Measurements from ENCODE around the gene LRCH3. TPM values are rescaled to one million over a fixed set of nuclear protein-coding genes. Genes with fewer than 3 reads are reported as not detected.
"Not testable (repeated sequence)": the region's sequence is repeated elsewhere in the genome, so short reads cannot be mapped to it uniquely, and the experiment has no call there.

Gene LRCH3
- polyA plus RNA-seq, 10 donors, result 18.0 to 49.0 (median 28.0) TPM

DNA sequence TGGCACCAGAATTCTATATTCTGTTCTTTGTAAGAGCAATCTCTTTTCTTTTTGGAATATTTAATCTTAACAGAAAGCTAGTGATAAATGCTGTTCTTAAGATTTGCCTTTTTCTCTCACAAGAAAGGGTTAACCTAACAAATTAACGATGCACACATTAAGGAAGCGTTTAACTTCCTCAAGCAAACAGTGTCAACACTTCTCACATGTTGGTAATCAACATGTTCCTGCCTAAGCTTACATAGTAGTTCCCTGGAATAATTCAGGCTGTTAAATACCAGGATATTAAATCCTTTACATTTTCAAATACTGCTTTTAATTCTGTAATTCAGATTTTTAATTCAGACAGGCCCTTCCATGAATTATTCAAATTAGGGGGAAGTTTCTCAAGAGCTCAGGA lies 91.5 kb downstream of the LRCH3 start:
- DNase-seq, result no peak

DNA sequence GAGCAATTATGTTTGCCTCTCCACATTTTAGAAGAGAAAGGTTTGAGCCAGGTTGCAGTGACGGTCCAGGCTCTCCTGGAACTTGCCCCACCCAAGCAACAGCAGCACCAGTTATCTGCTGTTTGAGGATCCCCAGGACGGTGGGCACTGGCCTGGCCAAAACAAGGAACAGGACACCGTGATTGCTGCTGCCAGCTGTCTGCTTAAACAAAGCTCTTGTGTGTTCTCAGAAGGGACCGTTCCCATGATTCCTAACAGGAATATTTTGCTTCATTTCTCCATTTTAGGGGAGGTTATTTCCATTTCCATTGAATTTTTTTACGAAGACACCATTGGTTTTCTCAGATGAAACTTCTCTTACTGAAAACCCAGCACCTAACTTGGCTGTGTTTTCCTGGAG lies 92.5 kb downstream of the LRCH3 start:
- peak in 1 of 3 donors; percentile 26 for DNase-seq

DNA sequence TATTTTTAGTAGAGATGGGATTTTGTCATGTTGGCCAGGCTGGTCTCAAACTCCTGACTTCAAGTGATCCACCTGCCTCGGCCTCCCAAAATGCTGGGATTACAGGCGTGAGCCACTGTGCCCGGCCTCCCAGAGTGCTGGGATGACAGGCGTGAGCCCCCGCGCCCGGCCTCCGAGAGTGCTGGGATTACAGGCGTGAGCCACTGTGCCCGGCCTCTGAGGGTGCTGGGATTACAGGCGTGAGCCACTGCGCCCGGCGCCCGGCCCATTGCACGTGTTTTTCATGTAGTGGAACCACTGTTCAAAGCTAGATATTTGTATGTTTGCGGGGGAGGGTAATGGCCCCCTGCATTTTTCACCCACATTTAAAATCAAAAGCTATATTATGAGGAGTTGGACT lies 93.3 kb downstream of the LRCH3 start:
- not testable (repeated sequence) for DNase-seq

DNA sequence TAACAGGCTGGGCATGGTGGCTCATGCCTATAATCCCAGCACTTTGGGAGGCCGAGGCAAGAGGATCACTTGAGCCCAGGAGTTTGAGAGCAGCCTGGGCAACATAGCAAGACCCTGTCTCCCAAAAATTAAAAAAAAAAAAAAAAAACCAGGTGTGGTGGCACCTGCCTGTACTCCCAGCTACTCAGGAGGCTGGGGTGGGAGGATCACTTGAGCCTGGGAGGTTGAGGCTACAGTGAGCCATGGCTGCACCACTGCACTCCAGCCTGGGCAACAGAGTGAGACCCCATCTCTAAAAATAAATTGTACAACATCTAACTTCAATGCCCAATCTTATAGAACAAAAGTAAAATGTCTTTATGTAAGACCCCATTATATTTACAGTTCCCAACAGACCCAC lies 95.0 kb downstream of the LRCH3 start:
- DNase-seq, result not testable (repeated sequence)

DNA sequence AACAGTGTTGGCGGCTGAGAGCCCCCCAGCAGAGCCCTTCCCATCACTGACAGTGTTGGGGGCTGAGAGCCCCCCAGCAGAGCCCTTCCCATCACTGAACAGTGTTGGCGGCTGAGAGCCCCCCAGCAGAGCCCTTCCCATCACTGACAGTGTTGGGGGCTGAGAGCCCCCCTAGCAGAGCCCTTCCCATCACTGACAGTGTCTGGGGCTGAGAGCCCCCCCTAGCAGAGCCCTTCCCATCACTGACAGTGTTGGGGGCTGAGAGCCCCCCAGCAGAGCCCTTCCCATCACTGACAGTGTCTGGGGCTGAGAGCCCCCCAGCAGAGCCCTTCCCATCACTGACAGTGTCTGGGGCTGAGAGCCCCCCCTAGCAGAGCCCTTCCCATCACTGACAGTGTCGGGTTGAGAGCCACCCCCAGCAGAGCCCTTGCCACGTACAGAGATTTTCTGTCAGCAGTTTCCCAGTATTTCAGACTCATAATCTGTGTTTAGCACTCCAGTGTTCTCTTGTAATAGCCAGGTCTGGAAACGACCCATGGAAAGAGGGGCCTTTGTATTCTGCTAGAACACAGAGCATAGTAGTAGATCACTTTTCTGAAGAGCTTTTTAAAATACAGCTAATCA lies 96.5 kb downstream of the LRCH3 start:
- not testable (repeated sequence) for DNase-seq

DNA sequence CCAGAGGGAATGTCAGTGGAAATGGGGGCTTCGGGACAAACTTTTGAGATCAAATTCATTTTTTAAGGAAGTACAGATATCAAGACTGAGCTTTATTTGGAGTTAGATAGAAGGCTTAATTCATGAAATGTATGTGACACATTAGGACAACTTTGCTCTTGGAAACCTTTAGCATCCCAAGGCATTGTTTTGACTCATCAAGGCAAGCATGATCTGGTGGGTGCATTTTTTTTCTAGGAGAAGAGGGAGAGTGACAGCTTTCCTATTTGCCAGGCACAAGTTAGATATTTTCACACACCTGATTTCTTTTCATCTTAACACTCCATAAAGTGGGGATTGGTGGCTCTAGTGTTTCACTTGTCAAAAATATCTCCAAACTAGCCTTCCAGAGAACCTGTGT lies 97.5 kb downstream of the LRCH3 start:
- no peak for DNase-seq

DNA sequence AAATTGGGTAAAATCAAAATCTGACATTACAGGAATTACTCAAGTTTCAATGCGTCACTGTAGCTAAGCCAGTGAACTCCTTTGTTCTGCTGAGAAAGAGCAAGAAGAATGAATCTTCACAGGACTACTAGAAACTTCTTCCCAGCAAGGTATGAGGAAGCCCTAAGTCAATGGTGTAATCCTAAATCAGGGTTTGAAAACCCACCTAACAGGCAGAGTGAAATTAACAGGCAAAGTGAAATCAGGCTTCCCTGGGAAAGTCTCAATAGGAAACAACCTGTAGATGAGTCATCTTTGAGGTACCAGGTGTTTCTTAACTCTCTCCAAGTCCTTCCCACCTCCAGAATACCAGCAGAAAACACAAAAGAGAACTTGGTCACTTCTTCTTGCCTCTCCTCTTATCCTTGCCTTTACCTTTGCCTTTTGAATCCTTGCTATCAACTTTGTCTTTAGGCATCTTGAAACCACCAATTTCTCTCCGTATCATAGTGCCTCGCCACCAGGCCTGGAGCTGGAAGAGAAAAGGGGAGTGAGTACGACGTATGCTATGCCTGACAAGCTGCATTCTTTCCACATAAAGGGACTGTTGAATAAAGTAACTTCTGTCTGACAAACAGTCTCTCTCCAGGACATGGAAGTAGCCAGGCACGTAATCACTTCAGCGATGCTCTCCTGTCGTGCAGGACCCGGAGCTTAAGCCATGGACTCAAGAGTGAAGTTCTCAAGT lies 98.3 kb downstream of the LRCH3 start:
- DNase-seq, result no peak

DNA sequence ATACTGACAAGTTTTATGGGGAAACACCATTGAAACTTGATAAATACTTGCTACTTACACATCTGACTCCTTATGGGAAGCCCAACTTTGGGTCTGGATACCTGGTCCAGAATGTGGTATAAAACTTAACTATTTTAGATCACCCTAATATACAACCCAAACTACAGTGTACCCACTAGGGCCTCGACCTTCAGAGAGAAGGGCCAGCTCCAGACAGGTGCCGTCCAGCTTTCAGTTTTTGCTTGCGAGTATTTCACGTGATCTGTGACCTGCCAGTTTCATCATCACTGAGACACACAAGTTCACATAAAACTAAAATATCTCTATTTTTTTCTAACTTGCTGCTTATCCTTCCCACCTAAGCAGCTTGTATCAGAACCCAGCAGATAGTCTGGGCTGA lies 99.6 kb downstream of the LRCH3 start:
- DNase-seq, result no peak

DNA sequence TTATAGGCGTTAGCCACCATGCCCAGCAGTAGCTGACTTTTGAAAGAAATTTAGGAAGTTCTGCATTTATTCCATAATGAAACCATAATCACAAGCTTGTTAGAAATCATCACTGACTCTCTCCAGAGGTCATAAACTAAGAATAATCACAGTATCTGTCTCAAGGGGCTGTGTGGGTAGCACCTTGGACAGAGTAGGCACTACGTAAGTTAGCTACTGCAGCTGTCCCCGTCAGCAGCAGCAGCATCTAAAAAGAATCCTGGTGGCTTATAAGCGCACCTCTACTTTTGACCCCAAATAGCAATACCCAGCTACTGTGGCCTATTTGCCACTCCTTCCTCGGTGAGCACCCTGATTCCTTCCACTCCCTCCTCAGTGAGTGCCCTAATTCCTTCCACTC lies 101.1 kb downstream of the LRCH3 start:
- DNase-seq, result no peak

DNA sequence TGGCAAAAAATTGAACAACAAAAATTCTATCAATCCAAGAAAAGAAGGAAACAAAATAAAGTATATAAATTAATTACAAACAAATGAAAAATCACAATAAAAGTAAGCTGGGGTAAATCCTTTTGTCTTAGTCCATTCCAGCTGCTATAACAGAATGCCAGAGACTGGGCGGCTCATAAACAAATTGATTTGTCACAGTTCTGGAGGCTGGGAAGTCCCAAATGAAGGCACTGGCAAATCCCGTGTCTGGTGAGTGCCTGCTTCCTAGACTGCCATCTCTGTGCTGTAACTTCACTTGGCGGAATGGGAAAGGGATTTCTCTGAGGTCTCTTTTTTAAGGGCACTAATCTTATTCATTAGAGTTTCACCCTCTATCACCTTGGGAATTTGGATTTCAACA lies 105.4 kb downstream of the LRCH3 start:
- peak in 1 of 3 donors; percentile 21 for DNase-seq

DNA sequence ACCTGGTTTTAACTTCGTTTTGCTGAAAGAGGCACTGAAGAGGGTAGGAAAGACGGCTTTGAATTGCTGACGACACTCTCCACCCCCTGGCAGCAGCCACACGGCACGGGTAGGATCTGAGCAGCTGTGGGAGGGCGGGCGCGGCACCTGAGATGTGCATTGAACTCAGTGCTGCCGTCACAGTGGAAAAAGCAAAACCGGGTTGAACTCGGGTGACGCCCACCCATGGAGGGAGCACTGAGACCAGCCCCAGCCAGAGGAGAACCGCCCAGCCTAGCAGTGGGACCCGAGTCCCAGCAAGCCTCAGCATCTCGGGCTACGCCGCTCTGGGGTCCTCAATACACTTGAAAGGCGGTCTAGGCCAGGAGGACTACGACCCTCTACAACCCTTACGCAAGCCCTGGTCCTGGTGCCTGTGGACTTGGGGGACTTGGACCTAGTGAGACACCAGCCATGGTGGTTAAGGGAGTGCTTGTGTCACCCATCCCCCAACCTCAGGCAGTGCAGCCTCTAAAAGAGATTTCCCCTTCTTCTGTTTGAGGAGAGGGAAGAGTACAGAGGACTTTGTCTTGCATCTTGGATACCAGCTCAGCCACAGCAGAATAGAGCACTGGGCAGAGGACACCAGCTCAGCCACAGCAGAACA lies 108.9 kb downstream of the LRCH3 start:
- no peak for DNase-seq

DNA sequence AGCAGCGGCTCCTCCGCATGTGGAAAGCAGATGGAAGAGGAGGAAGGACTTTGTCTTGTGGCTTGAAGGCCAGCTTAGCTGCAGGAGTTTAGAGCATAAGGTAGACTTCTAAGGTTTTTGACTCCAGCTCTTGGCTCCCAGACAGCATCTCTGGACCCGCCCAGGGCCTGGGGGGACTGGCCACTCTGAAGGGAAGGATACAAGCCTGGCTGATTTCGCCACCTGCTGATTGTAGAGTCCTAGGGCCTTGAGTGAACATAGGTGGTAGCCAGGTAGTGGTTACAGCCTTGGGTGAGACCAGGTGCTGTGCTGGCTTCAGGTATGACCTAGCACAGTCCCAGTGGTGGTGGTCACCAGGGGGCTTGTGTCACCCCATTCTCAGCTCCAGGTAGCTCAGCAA lies 110.6 kb downstream of the LRCH3 start:
- no peak for DNase-seq

DNA sequence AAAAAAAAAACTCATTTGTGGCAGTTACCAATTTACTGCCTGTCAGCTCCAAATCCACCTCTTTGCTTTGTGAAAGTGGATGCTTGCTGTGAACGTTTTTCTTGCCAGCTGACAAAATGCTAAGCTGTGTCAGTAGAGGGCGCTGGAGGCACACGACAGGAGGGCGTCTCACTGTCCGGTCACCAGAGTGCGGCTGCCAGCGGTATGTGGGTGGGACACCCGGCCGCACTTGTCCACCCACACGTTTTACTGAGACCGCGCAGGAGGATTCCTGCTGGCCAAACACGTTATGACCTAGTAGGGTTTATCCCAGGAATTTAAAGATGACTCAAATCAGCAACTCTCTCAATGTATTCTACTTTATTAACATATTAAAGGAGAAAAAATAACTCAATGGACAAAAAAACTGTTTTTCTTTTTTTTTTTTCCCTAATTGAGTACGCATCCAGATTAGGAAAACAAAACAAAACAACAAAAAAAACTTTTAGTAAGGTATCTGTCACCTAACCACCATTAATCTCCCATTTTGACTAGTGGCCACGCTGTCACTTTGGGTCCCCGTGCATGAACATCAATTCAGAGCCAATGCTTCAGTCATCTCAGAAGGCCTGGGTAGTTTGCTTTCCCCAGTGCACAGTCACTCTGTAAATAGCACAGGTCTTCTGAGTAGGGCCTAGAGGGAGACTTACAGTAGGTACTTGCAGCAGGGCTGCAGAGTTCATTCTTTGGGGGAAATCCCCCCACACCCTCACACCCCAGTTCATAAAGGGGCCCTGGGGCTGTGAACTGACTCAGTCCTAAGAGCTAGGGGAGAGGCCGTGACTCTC lies 115.2 kb downstream of the LRCH3 start:
- peak; percentile 85 to 94 (median 92) for DNase-seq

DNA sequence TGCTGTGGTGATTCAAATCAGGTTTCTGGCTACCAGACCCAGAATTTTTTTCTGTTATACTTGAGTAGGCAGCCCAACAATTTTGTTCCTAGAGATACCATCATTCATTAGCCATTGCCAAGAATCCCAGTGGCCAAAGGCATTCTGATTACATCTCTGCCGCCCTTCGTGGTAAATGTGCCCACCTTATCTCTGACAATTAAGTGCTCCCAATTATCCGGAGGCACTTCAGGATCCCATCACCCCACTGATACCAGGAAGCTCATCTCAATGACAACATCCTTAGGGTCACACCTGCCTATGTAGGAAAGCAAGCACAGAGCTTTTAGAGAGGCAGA lies 115.8 kb downstream of the LRCH3 start:
- DNase-seq, result no peak

DNA sequence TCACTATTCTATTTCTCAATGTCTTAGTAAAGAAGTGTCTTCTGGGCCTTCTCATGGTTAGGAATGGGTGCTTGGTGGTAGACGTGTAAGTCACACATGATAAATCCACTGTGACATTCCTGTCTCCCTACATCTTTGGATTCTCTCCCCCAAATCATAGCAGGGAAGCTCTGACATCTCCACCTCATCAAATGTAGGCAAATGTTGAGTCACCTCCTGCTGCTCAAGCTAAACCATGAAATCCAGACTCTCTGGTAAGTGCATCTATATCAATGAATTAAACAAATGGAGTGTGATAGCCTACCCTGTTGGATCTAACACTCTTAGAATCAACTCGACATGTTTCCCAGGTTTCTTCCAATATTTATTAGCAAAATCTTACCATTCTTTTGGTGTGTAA lies 116.1 kb downstream of the LRCH3 start:
- no peak for DNase-seq

DNA sequence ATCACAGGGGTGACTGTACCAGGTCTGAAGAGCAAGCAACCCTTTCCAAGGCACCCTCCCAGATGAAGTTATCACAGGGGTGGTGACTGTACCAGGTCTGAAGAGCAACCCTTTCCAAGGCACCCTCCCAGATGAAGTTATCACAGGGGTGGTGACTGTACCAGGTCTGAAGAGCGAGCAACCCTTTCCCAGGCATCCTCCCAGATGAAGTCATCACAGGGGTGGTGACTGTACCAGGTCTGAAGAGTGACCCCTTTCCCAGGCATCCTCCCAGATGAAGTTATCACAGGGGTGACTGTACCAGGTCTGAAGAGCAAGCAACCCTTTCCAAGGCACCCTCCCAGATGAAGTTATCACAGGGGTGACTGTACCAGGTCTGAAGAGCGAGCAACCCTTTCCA lies 117.5 kb downstream of the LRCH3 start:
- not testable (repeated sequence) for DNase-seq

DNA sequence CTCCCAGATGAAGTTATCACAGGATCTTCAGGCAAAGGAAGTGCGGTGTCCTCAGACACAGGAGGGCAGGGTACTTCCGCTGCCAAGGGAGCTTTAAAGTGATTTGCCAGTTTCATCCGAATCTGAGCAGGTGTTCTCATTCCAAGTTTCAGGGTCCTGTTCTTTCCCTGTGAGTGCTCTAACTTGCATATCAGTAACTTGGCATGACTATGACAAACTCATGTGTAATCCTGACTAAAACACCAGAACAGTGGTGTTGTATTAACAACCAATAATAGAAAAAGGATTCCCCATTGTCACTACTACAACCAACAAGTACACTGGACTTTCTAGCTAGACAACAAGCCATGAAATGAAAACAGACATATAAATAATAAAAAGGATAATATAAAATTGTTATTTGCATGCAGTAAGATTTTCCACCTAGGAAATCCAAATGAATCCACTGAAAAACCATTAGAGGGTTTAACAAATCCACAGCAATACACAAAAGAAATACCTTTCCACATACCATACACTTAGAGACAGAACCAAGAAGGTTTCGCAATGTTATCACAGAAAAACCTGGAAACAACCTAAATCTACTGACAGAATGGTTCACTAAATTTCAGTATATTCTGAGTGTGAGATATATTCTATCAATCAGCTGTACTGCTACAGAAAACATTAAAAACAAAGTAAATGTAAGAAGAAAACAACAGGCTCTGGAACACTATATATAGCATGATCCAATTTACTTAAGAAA lies 118.1 kb downstream of the LRCH3 start:
- no peak for DNase-seq

DNA sequence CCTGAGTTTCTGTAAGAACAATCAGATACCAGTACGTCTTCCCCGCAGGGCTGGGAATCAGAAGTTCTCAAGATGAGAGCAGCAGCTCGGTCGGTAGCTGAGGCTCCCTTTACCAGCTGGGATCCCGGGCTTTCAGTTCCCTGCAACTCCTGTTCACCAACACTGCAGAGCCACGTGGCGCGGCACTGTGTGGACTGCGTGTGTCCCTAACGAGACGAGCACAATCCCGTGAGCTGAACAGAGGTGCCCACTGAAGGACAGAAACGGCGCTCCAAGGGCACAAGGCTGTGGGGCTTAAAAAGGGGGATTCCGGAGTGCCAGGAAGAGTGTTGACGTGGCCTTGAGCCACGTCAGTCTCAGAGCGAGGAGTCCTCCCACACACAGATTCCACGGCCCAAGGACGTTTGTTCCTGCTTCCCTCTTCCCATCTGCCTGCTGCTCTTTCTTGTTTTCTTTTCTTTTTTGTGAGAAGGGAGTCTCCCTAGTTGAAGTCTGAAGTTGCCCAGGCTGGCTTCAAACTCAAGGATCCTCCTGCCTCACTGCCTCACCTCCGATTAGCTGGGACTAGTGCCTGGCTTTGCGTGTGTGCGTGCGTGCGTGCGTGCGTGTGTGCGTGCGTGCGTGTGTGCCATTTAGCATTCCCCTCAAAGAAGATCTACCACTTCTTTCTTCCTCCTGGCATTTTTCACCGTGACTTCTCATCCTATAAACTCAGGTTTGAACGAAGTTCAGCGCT lies 121.9 kb downstream of the LRCH3 start:
- no peak for DNase-seq

DNA sequence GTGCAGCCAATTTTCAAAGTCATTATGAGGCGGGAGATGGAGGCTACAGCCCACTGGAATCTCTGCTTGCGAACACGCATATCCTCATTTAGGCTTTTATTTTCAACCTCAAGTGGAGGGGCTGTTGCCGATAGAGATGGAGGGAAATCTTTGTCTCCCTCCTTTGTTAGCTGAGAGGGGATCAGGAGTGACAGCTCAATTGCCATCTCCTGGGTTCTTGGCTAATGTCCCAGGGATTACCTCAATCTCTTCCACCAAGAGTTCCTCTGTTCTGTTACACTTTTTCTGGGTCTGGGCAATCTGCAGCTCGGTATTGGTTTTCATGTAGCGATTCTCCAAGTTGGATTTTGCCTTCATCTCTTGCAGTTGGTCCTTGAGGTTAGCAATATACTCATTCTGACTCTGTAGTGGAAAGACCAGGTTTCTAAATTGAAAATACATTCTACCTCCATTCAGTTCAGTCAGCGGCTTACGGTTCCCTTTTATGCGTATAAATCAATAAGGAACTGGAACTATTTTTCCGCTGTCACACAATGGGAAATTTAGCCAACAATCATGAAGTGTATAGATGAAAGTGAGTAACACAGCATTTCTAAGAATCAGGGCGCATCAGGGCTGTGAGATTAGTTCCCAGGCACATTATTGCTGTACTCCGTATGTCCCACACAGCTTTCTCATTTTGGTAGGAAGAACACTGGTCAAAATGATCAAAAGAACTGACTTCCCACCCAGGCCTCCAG lies 122.8 kb downstream of the LRCH3 start:
- no peak for DNase-seq
